NCI-H187 (cell line): ENCODE measurements around the gene PRRX1.

Experiments used
- DNase-seq, 2 experiments: peaks; one replicate each; lab custom pipeline; 2025; lab: John Stamatoyannopoulos, UW

PRRX1 gene

DNA sequence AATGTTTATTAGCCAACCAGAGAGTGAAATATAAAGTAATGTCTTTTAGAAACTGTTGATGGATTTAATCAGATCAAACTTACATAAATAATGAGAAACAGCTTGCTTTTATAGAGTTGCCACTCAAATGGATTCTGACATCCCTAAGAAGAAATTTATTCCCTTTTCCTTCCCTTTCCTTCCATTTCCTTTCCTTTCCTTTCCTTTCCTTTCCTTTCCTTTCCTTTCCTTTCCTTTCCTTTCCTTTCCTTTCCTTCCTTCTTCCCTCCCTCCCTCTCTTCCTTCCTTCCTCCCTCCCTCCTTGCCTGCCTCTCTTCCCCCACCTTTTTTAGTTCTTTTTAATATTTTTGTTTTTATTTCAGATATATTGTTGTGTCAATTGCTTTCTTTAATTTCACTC lies 27.3 kb downstream of the PRRX1 start:
- DNase-seq = no peak

GRCh38 chr1:170692866-170693575 lies 29.1 kb downstream of the PRRX1 start:
- DNase-seq = no peak

DNA sequence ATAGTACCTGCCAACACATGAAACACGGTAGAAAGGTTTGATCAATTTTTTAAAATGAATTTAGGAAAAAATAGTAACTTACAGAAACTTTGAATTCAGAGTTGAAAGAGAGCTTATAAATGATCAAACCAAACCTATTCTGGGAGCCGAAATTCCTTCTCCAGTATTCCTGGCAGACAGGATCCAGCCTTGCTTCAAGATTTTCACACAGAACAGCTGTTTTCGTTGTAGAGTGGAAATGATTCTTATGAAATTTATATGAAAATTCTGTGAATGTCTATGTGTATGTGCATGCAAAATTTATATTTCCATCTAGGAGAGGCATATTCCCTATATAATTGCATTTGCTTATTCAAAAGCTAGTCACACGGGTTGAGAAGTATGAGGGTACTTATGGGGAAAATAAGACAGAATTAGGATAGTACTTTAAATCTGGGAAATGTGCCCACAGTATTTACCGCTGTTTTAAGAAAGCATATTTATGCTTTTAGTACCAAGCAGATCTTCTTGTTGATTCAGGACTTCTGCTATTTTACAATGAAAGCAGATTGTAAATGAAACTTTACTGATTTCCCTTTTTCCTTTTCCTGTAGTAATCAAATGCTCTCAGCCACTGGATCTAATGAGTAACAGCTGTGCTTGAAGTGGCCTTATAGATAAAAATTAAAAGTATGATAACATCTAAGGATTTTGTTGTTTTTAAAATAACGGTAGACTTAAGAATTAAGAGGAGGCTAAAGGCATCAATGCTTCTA lies 30.4 kb downstream of the PRRX1 start:
- no peak for DNase-seq

DNA sequence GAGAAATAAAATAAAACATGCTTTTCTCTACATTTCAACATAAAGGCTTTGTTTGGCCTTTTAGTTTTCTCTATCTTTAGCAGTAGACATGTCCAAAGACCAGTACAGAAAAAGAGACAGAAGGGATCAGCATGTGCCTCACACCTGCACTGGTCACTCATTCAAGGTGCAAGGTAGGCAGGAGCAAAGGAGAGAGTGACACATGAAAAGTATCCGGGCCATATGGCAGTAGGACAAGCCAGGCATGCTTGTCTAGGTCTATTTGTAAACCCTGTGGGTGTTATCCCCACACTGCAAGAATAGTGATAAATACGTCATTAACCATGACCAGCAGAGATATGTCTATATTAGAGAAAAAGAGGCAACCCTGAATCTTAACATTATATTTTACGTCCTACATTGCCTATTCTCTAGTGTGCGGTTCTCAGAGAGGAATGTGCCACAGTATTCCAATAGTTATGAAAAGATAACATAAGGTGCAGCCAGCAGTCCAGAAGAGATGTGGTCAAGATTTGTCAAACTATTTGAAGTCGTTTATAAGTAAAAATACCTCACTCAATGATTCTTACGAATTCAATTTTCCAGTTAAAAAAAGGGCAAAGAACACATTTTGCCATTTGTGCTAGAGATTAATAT lies 32.1 kb downstream of the PRRX1 start:
- no peak for DNase-seq

GRCh38 chr1:170696591-170697290 lies 32.8 kb downstream of the PRRX1 start:
- no peak for DNase-seq

- no peak for DNase-seq
These were observed 33.4 kb downstream of the PRRX1 start for GRCh38 chr1:170697316-170697715.

GRCh38 chr1:170698301-170699275 lies 34.7 kb downstream of the PRRX1 start:
- no peak for DNase-seq

- DNase-seq = no peak
These were observed 35.8 kb downstream of the PRRX1 start for GRCh38 chr1:170699696-170700095.

DNA sequence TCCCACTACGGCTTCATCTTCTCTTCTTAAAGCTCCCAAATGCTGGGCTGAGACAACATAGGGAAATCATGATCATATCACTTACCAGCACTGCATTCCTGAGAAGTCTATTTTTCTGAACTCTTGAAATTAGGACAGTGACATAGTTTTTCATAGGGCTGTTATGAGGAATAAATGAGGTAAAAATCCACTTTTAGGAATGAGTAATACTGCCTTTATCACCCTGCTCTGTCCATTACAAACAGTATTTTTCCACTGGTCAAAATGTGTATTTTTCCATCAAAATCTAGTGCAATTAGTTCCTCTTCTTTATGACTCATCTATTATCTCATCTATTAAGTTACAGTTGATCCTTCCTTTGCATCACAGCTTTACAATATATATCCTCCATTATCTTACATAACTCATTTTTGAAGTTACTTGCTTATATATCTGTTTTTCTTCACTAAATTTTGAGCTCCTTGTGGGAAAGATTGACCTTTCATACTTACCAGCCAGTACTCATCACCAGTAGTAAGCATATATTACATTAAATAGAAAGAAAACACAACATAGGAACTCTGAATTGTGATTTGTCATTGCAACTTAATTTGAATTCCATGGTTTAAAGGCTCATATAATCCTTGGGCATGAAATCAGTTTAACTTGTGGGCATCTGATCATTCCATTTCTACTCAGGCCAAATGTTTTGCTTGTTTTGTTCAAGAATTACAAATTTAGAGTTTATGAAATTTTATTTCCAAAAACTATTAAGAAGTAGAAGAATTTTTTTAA lies 37.1 kb downstream of the PRRX1 start:
- no peak for DNase-seq

GRCh38 chr1:170701962-170702361 lies 38.0 kb downstream of the PRRX1 start:
- DNase-seq = no peak

- DNase-seq = no peak
These were observed 39.7 kb downstream of the PRRX1 start for GRCh38 chr1:170703591-170703990.

- DNase-seq = no peak
These were observed 40.3 kb downstream of the PRRX1 start for GRCh38 chr1:170704256-170704655.

GRCh38 chr1:170705981-170706380 lies 42.0 kb downstream of the PRRX1 start:
- no peak for DNase-seq

GRCh38 chr1:170707117-170707516 lies 43.2 kb downstream of the PRRX1 start:
- no peak for DNase-seq

DNA sequence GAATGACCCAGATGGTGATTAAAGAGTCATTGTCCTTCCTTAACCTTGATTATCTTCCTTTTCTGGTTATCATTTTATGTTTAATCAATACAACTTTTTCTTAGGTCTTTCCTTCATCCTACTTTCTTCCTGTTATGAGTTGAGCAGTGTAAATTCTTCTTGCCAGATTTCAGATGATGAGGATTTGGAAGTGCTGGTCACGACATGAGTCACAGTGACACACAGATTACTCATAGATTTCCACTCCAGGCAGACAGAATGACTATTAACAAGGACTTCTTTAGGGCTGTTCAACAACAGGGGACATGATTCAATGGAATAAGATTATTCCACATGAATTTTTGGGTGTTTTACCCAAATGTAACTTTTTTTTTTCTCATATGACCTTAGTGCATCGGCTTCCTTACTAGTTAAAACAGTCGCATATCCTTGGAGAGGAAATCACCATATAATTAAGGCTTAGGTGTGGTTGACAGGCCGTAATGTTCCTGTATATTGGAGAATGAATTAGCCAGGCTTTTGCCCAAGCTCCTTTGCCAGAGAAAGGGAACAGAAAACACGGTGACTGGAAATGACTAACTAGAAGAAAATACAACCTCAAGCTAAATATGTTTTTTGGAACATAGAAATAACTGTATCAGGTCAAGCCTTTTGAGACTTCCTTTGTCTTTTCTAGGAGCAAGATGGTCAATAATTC lies 44.2 kb downstream of the PRRX1 start:
- no peak for DNase-seq

DNA sequence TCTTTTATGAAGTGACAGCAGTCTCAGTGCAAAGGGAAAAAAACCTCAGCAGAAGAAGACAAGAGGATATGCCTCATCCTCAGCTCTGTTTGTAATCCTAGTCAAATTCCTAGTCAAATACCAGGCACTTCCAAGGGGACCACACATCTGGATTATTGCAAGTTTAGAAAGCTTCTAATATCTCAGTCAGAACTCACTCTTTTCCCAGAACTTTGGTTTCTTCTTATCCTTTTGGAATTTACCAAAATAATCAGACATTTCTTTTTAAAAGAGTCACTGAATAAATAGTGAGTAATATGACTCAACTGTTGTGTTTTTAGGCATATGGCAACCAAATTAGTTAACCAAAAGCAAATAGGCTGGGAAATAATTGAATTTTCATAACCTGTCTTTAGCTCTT lies 47.8 kb downstream of the PRRX1 start:
- no peak for DNase-seq

DNA sequence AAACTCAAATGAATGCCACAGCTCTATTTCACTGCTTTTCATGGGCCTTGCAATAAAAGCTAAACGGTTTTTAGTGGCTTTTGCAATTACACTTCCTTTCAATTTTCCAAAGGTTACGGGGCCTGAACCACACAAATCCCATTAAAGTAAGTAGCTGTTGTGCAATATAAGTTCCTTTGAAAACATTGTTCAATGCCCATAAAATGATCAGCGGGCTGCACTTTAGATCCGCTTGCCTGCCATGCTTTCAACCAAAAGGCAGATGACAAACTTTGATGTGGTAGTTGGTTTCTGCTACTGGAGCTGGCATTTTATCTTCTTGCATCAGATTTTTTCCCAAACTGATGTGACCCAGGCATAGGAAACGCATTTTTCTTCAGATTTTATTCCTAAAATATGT lies 50.2 kb downstream of the PRRX1 start:
- DNase-seq = no peak

DNA sequence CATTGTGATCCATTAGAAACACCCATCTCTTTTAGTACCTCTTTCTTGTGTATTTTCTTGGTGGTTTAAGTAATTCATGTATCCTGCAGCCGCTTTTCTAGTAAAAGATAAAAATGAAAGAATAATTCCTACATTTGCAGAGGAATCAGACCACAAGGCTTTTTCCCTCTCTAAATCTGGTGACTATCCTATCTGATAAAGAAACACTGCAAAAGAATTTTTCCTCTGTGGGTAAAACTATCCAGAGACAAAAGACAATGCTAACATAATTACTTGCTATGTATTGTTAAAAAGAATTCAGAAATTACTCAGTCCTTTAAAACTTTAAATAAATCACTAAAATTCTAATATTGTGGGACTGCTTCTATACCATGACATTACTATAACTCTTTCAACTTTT lies 51.0 kb downstream of the PRRX1 start:
- no peak for DNase-seq

GRCh38 chr1:170716835-170717429 lies 53.0 kb downstream of the PRRX1 start:
- DNase-seq = no peak

- no peak for DNase-seq
These were observed 56.7 kb downstream of the PRRX1 start for GRCh38 chr1:170720661-170721060.
